ENCODE measurements around the gene GRM8.

The GRM8 gene

DNA sequence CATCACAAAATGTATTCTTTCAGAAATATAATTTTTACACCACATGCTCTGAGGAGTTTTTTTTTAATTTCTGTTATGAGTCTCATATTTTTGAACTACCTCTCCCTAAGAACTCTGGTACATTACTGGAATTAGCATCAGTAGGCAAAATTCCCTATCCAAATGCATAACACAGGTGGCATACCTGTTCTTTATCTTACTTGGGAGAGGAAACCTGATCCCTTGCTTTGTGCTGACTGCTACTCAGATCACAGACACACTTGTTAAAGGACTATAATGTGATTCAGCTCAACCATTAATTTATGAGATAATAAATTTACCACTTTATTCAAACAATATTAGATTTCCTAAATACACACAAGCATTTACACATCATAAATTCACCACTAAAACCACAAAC lies 617.2 kb downstream of the GRM8 start:
- in situ Hi-C loops (cut with MboI; ENCODE audit: low pct_unique_long_range_greater_than_20kb, low sequenced_read_pairs, unreplicated experiment): no loop called here
- TF ChIP-seq, protein P1, sequence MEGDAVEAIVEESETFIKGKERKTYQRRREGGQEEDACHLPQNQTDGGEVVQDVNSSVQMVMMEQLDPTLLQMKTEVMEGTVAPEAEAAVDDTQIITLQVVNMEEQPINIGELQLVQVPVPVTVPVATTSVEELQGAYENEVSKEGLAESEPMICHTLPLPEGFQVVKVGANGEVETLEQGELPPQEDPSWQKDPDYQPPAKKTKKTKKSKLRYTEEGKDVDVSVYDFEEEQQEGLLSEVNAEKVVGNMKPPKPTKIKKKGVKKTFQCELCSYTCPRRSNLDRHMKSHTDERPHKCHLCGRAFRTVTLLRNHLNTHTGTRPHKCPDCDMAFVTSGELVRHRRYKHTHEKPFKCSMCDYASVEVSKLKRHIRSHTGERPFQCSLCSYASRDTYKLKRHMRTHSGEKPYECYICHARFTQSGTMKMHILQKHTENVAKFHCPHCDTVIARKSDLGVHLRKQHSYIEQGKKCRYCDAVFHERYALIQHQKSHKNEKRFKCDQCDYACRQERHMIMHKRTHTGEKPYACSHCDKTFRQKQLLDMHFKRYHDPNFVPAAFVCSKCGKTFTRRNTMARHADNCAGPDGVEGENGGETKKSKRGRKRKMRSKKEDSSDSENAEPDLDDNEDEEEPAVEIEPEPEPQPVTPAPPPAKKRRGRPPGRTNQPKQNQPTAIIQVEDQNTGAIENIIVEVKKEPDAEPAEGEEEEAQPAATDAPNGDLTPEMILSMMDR (IDR thresholded peaks at IDR 0.05; ENCODE audit: extremely low read depth, insufficient read depth, missing control alignments): no peak
- no peak for DNase-seq (ENCODE audit: low spot score)

DNA sequence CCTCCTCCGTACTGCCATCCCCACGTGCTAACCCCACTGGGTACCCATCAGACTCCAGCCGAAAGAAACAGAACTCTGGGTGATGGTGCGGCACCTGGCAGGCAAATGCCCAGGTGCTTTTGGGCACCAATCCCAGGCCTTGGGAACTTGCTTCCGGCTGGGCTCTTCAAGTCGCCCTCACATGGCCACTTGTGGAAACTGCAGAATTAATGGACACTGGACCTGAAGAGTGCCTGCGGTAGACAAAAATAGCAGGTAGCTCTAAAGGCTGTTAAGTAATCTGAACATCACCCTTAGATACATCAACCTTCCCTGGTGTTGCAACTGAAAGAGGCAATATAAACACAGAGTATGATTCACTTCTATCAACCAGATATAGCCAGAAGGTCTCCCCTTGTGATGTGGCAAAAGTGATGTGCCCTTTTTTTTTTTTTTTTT lies 644.4 kb downstream of the GRM8 start:
- TF ChIP-seq, protein P1 (IDR thresholded peaks at IDR 0.05; ENCODE audit: extremely low read depth, insufficient read depth, missing control alignments): peak; percentile 43
- in situ Hi-C loops (cut with MboI; ENCODE audit: low pct_unique_long_range_greater_than_20kb, low sequenced_read_pairs, unreplicated experiment): no loop called here
- no peak for DNase-seq (ENCODE audit: low spot score)

DNA sequence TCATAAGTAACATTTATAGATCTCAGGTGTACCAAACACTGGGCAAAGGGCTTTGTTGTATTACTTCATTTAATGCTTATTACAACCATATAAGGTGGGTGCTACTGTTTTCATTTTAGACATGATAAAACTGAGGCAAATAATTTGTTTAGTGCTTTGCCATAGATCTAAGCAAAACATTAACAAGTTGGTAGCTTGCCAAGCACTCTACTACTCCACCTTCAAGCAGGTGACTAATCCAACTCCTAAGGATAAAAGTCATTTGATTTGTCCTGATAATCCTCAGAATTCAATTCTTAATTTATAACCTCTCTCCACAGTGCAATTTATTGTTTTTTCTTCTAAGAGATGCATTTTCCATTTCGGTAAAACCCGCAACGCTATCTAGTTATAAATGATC lies 646.4 kb downstream of the GRM8 start:
- TF ChIP-seq, protein P1 (IDR thresholded peaks at IDR 0.05; ENCODE audit: extremely low read depth, insufficient read depth, missing control alignments): no peak
- in situ Hi-C loops (cut with MboI; ENCODE audit: low pct_unique_long_range_greater_than_20kb, low sequenced_read_pairs, unreplicated experiment): no loop called here
- DNase-seq (ENCODE audit: low spot score): no peak

DNA sequence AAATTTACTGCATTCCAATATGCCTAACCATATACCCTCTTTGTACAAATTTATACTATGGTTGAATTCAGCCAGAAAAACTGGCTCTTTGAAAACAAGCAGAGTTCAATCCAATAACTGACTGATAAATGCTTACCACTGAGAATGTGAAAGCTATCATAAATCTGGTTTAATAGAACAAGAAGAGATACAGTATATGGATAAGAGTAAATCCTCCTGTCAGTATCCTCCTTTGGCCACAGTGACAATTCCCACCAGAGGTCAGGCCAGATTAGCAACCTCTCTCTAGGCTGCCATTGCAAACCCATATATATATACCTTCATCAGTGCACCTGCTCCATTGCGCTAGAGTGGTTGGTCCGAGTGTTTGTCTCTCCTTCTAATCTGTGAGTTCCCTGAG lies 647.2 kb downstream of the GRM8 start:
- in situ Hi-C loops (cut with MboI; ENCODE audit: low pct_unique_long_range_greater_than_20kb, low sequenced_read_pairs, unreplicated experiment): no loop called here
- no peak for DNase-seq (ENCODE audit: low spot score)
- TF ChIP-seq, protein P1 (IDR thresholded peaks at IDR 0.05; ENCODE audit: extremely low read depth, insufficient read depth, missing control alignments): no peak

DNA sequence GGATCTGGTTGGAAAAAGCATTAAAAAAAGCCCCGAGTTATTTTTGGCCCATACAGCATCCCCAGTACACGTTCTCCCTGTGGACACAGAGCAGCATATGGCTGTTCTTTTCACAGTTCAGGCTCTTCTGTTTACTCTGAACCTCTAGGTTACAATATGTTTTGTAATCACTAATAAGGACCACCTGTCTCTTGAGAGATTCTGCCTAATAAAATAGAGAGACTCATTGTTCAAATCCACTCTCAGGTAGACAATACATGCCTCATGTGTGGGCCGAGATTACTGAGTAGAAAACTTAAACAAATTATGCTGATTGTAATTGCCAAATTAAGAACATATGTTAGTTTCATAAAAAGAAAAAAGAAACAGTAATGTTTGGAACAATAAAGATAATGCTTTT lies 647.7 kb downstream of the GRM8 start:
- no peak for DNase-seq (ENCODE audit: low spot score)
- in situ Hi-C loops (cut with MboI; ENCODE audit: low pct_unique_long_range_greater_than_20kb, low sequenced_read_pairs, unreplicated experiment): no loop called here
- TF ChIP-seq, protein P1 (IDR thresholded peaks at IDR 0.05; ENCODE audit: extremely low read depth, insufficient read depth, missing control alignments): no peak

DNA sequence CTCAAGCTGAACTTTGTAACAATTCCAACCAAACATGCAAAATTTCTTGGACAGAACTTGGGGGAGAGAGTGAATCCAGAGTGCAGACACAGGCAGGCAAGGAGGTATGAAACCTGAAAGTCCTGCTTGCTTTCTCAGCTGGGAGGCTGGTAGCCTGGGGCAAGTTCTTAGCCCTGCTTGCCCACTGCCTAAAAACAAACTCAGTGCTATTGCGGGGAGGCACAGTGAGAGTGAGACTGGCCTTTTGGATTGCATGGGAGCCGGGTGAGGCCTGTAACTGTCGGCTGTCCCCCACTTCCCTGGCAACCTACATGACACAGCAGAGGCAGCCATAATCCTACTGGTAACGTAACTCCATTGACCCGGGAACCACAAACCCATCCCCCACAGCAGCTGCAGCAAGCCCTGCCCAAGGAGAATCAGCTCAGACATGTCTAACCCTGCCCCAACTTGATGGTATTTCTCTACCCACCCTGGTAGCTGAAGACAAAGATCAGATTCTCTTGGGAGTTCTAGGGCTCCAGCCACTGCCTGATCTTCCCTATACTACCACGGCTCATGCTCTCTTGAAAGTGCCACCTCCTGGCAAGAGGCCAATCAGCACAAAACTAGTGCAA lies 663.6 kb downstream of the GRM8 start:
- TF ChIP-seq, protein P1 (IDR thresholded peaks at IDR 0.05; ENCODE audit: extremely low read depth, insufficient read depth, missing control alignments): no peak
- in situ Hi-C loops (cut with MboI; ENCODE audit: low pct_unique_long_range_greater_than_20kb, low sequenced_read_pairs, unreplicated experiment): no loop called here
- DNase-seq (ENCODE audit: low spot score): no peak
